Glutamatergic neuron (in vitro differentiated cells): Measurements from ENCODE around the gene APBB2. TPM values are rescaled to one million over a fixed set of nuclear protein-coding genes. Genes with fewer than 3 reads are reported as not detected.

Experiments used
- DNase-seq: peaks from one replicate; pipeline ENCODE4 v3.0.0; 2022
- H3K27ac Mint-ChIP-seq: one replicate; pipeline ENCODE4 v1.8.0; 2020; ENCODE audit warnings: mild to moderate bottlenecking, mixed read lengths, inconsistent platforms; ENCODE audit not compliant: unreplicated experiment
- H3K27me3 Mint-ChIP-seq: one replicate; pipeline ENCODE4 v1.8.0; 2020; ENCODE audit warnings: mild to moderate bottlenecking, moderate library complexity, mixed read lengths, inconsistent platforms; ENCODE audit not compliant: unreplicated experiment
- H3K36me3 Mint-ChIP-seq: one replicate; pipeline ENCODE4 v1.8.0; 2020; ENCODE audit warnings: mild to moderate bottlenecking, mixed read lengths, inconsistent platforms; ENCODE audit not compliant: unreplicated experiment
- H3K4me1 Mint-ChIP-seq: one replicate; pipeline ENCODE4 v1.8.0; 2020; ENCODE audit warnings: mild to moderate bottlenecking, low read depth, mixed read lengths, inconsistent platforms; ENCODE audit not compliant: unreplicated experiment
- H3K4me3 Mint-ChIP-seq: one replicate; pipeline ENCODE4 v1.8.0; 2020; ENCODE audit warnings: mild to moderate bottlenecking, mixed read lengths, inconsistent platforms; ENCODE audit not compliant: unreplicated experiment
- H3K9me3 Mint-ChIP-seq: one replicate; pipeline ENCODE4 v1.8.0; 2020; ENCODE audit warnings: mild to moderate bottlenecking, moderate library complexity, mixed read lengths, inconsistent platforms; ENCODE audit not compliant: unreplicated experiment
- total RNA-seq: library from RNA; stranded (reverse); fragmentation: NEBNext Ultra II Directional; extraction: Animal tissue kit (Norgen Biotek cat#: 25700); gene quantifications from one replicate; pipeline ENCODE4 v1.2.1, GENCODE V29; 2021; ENCODE audit not compliant: unreplicated experiment
- TF ChIP-seq, protein P1 (sequence below): fragments of 200-600 bp; sonication (generic); IDR thresholded peaks from one replicate; pipeline ENCODE4 v1.5.0; 2021; ENCODE audit not compliant: partially characterized antibody, unreplicated experiment

APBB2 gene
- total RNA-seq, 1 donor from 2014 or later: 117 TPM

DNA sequence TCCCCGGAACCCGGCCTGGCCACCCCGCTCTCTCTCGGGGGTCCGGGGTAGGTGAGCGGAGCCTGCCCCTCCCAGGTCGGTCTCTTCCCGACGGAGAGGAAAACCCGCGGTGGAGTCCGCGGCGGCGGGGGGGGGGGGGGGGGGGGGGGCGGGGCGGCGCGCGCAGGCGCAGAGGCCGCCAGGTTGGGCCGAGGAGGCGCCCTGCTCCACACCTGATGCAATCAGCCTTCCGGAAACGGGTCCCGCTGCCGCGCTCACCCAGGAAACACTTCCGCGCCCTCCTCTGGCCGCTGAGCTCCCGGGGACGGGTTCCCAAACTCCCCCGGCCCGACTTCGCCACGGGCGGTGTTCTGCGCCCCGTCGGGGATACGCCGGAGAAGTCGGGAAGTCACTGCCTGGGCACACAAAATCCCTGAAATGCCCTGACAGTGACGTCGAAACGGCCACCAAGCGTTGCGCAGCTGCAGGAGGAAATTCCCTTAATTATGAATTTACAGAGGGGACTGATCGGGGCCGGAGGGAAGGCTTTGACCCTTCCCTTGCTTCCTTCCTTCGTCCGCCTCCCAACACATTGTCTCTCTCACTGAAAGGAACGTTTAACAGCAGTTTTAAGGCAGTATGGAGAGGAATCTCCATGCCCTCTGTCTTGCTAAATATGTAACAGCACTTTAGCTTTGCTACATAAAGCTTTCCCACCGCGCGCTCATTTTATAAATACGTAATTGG is 2.1 kb upstream of the APBB2 start:
- H3K27ac Mint-ChIP-seq: peak overlapping the region; percentile 98
- peak overlapping the region; percentile 96 for H3K4me3 Mint-ChIP-seq
- peak; percentile 83 for DNase-seq
- peaks cover 20% of the 10 kb centered on the region for H3K4me1 Mint-ChIP-seq
- H3K27me3 Mint-ChIP-seq: peaks cover 6% of the 10 kb centered on the region
- peaks cover 4% of the 10 kb centered on the region for H3K9me3 Mint-ChIP-seq
- H3K36me3 Mint-ChIP-seq: no peaks in the 10 kb centered on the region
- TF ChIP-seq, protein P1, sequence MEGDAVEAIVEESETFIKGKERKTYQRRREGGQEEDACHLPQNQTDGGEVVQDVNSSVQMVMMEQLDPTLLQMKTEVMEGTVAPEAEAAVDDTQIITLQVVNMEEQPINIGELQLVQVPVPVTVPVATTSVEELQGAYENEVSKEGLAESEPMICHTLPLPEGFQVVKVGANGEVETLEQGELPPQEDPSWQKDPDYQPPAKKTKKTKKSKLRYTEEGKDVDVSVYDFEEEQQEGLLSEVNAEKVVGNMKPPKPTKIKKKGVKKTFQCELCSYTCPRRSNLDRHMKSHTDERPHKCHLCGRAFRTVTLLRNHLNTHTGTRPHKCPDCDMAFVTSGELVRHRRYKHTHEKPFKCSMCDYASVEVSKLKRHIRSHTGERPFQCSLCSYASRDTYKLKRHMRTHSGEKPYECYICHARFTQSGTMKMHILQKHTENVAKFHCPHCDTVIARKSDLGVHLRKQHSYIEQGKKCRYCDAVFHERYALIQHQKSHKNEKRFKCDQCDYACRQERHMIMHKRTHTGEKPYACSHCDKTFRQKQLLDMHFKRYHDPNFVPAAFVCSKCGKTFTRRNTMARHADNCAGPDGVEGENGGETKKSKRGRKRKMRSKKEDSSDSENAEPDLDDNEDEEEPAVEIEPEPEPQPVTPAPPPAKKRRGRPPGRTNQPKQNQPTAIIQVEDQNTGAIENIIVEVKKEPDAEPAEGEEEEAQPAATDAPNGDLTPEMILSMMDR: peak; percentile 19

DNA sequence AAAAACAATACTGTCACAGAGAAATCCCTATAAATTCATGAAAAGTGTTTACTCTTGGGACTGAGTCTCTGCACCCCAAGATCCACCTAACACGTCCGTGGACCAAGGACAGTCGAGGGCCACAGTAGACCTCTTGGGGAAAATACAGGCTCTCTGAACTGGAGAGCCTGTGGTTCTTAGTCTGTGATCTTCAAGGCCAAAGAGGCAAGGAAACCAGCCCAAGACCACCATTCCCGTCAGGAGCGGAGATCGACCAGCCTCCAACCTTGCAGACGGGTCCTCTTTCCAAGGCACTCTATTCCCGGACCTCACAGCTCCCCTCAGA is 1.6 kb upstream of the APBB2 start:
- Mint-ChIP-seq H3K36me3 (no peaks in the 10 kb centered on the region), H3K27me3 (peaks cover 6% of the 10 kb centered on the region), H3K4me1 (peaks cover 20% of the 10 kb centered on the region), H3K9me3 (peaks cover 4% of the 10 kb centered on the region), H3K27ac (peak overlapping the region; percentile 69), H3K4me3 (peak overlapping the region; percentile 84)
- no peak for DNase-seq
- TF ChIP-seq, protein P1: no peak

DNA sequence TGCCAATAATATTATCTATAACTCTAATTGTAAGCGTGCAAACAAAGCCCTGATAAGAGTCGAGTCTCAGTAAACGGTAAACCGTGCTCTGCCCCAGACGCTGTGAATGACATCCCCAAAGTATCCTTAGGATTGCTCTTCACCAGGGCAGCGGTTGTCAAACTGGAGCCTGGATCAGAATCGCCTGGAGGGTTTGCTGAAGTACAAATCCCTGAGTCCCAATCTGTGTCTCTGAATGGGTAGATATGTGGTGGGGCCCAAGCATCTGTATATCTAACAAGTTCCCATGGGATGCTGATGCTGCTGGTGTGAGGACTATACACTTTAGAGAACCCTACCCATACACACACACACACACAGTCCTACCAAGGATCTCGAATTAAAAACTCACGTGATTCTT is 813 bp upstream of the APBB2 start:
- TF ChIP-seq, protein P1: no peak
- H3K4me3 Mint-ChIP-seq: peak overlapping the region; percentile 84
- peaks cover 4% of the 10 kb centered on the region for H3K9me3 Mint-ChIP-seq
- H3K27ac Mint-ChIP-seq: peak overlapping the region; percentile 18
- no peaks in the 10 kb centered on the region for H3K36me3 Mint-ChIP-seq
- peaks cover 6% of the 10 kb centered on the region for H3K27me3 Mint-ChIP-seq
- DNase-seq: no peak
- peaks cover 20% of the 10 kb centered on the region for H3K4me1 Mint-ChIP-seq

DNA sequence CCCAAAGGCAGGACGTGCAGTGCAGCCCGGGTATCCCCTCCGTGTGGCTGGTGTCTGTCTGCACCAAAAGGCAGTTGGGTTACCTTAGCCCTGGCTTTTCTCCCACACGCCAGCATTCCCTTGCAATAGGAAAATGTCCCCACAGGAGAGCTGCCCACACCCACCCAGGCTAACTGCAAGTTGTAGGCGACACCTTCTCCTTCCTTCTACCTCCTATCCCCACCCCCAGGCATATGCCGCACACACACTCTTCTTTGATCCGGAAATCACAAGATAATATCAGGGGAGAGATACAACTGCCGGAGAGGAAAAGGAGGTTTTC is 444 bp upstream of the APBB2 start:
- H3K36me3 Mint-ChIP-seq: no peaks in the 10 kb centered on the region
- peaks cover 6% of the 10 kb centered on the region for H3K27me3 Mint-ChIP-seq
- no peak for DNase-seq
- peaks cover 4% of the 10 kb centered on the region for H3K9me3 Mint-ChIP-seq
- peaks cover 20% of the 10 kb centered on the region for H3K4me1 Mint-ChIP-seq
- TF ChIP-seq, protein P1: peak; percentile 48
- H3K27ac Mint-ChIP-seq: peak overlapping the region; percentile 18
- peak overlapping the region; percentile 84 for H3K4me3 Mint-ChIP-seq

DNA sequence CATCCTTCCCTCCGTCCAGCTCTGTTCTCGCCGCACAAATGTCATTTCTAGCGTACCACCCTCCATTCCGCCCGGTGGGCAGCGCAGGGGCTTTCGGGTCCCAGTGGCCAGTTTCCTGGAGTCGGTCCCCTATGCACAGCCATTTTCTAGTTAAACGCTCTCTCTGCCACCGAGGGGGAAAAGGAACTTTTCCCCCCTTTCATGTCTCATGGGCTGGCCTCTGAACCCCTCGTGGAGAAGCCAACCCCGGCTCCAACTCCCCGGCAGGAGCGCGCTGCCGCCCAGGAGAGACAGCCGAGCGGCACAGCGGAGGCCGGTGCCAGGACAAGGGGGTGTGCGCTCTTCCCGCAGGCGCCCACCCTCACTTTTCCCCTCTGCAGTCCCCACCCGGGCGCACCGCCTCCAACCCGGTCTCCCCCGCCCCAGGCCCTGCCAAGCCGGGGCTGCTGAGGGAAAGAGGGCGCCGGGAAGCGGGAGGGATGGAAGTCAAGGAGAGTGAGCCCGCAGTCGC is 662 bp downstream of the APBB2 start:
- Mint-ChIP-seq H3K9me3 (peaks cover 4% of the 10 kb centered on the region), H3K36me3 (no peaks in the 10 kb centered on the region), H3K4me1 (peaks cover 20% of the 10 kb centered on the region), H3K27ac (peak overlapping the region; percentile 87), H3K4me3 (peak overlapping the region; percentile 98), H3K27me3 (peaks cover 6% of the 10 kb centered on the region)
- TF ChIP-seq, protein P1: no peak
- peak; percentile 71 for DNase-seq
